IPS-20b (cell line): ENCODE data around the gene ACSM4.

ENCODE experiments used
- H3K27ac ChIP-seq: one replicate; pipeline ENCODE4 v1.5.1; 2013; ENCODE audit warnings: low read length
- H3K27me3 ChIP-seq: 2 replicates; pipeline ENCODE4 v1.6.1; 2013; ENCODE audit warnings: mild to moderate bottlenecking, low read length, inconsistent platforms; ENCODE audit not compliant: insufficient read depth
- H3K36me3 ChIP-seq: 2 replicates; pipeline ENCODE4 v1.6.1; 2013; ENCODE audit warnings: low read depth, mild to moderate bottlenecking, inconsistent platforms, low read length, moderate library complexity; ENCODE audit not compliant: insufficient read depth
- H3K4me1 ChIP-seq: 2 replicates; pipeline ENCODE4 v1.6.1; 2013; ENCODE audit warnings: mild to moderate bottlenecking, control low read depth, inconsistent platforms, low read length, moderate library complexity; ENCODE audit not compliant: insufficient read depth
- H3K4me3 ChIP-seq: 2 replicates; pipeline ENCODE4 v1.5.1; 2013; ENCODE audit warnings: mild to moderate bottlenecking, low read length, inconsistent platforms
- H3K9ac ChIP-seq: 2 replicates; pipeline ENCODE4 v1.6.1; 2013; ENCODE audit warnings: low read depth, mild to moderate bottlenecking, inconsistent platforms, low read length, moderate library complexity
- H3K9me3 ChIP-seq: 2 replicates; pipeline ENCODE4 v1.6.1; 2013; ENCODE audit warnings: mild to moderate bottlenecking, low read depth, low read length, inconsistent platforms; ENCODE audit not compliant: insufficient read depth

The ACSM4 gene

DNA sequence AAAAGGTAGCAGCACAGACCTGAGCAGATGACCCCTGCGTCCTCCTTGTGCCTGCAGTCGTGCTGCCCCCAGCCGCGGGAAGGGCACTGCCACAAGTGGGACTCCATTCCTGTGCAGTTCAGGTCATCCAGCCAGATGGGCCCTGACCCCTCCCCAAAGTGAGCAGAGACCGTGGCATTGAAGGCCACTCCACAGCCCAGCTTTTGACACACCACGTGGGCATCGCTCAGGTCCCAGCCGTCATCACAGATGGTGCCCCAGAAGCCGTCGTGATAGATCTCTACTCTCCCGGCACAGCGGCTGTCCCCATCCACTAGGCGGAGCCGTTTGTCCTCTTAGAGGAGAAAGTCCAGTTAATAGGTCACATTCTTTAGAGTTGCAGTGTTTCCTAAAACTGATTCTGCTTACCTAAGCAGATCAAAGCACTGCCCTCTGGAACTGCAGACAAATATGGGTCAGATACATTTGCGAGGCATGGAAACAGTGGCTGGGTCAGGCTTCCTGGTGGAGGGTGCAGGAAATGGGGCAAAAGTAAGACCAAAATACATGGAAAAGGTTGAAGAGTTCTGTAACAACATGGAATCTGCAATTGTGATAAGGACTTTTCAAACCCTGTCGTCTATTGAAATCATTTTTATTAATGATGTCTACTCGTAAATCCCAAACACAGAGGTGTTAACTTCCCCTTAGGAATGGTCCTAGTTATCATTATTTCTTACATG, 70.7 kb downstream of the ACSM4 start:
- Histone ChIP-seq H3K36me3 (no peaks in the 10 kb centered on the region), H3K27ac (no peak overlapping the region), H3K4me3 (no peak overlapping the region), H3K27me3 (no peaks in the 10 kb centered on the region), H3K4me1 (no peaks in the 10 kb centered on the region), H3K9me3 (no peaks in the 10 kb centered on the region), H3K9ac (no peak overlapping the region)

DNA sequence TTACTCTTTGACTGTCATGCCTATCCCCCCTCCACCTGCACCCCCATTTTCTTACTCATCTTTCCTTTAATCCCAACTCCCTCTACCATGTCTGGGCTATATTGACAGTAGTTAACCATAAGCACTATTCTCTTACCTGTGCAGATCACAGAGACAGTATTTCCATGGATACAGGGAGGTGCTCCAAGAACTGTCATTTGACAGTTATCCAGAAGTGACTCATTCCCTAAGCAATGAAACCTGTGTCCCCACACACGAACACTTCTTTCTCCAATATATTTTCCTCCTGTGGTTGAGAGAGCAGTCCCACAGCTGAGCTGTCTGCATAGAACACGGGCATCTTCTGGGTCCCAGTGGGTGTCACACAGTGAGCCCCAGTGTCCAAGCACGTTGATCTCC, 71.3 kb downstream of the ACSM4 start:
- no peak overlapping the region for H3K4me3 ChIP-seq
- H3K9me3 ChIP-seq = no peaks in the 10 kb centered on the region
- no peaks in the 10 kb centered on the region for H3K4me1 ChIP-seq
- H3K27ac ChIP-seq = no peak overlapping the region
- H3K9ac ChIP-seq = no peak overlapping the region
- no peaks in the 10 kb centered on the region for H3K27me3 ChIP-seq
- no peaks in the 10 kb centered on the region for H3K36me3 ChIP-seq

DNA sequence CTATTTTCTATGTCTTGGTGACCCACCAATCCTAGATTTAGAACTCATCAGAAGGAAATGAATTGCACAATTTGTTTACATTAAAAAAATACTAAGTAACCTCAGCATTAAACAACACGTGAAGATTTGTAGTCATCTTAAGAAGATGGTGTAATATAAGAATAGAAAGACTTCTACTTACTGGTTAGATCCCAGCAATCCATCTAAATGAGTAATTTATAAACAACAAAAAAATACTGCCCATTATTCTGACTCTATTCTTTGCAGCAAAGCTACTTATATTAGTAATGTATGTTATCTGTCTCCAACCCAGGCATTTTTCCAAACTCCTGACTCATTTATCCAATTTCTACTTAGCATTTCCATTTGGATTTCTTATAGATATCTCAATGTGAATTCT, 72.3 kb downstream of the ACSM4 start:
- H3K36me3 ChIP-seq = no peaks in the 10 kb centered on the region
- no peaks in the 10 kb centered on the region for H3K9me3 ChIP-seq
- H3K27ac ChIP-seq = no peak overlapping the region
- no peak overlapping the region for H3K4me3 ChIP-seq
- no peaks in the 10 kb centered on the region for H3K4me1 ChIP-seq
- no peaks in the 10 kb centered on the region for H3K27me3 ChIP-seq
- no peak overlapping the region for H3K9ac ChIP-seq
